HG02943 (cell line): ENCODE measurements around the gene HECTD3.
"Not testable (repeated sequence)": the region's sequence is repeated elsewhere in the genome, so short reads cannot be mapped to it uniquely, and the experiment has no call there.

Experiments
- ATAC-seq: cut with Tn5 transposase; IDR thresholded peaks from one replicate; pipeline ENCODE4 v1.9.1; 2021; ENCODE audit warnings: mild to moderate bottlenecking, low read depth, moderate library complexity; ENCODE audit not compliant: unreplicated experiment

The HECTD3 gene

GRCh38 chr1:44994309-44994898 is 16.7 kb downstream of the HECTD3 start:
- ATAC-seq = no peak

DNA sequence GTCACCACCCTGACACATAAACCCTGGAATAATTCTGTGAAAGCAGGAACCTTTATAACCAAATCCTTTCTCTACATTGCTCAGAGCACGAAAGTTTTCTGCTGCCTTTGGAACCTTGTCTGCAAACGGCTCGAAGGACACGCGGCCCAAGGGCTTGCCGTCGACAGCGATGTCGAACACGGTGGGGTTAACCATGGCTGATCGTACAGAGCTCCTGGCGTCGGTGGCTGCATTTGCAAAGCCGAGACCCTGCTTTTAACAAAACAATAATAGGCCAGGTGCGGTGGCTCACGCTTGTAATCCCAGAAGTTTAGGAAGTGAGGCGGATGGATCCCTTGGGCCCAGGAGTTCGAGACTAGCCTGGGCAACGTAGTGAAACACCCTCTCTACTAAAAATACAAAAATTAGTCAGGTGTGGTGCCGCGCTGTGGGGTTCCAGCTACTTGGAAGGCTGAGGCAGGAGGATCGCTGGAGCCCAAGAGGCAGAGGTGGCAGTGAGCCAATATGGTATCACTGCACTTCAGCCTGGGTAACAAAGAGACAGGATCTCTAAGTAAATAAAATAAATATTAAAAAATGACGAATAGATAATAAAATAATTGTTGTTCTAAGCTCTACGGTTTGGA is 22.5 kb downstream of the HECTD3 start:
- no peak for ATAC-seq

DNA sequence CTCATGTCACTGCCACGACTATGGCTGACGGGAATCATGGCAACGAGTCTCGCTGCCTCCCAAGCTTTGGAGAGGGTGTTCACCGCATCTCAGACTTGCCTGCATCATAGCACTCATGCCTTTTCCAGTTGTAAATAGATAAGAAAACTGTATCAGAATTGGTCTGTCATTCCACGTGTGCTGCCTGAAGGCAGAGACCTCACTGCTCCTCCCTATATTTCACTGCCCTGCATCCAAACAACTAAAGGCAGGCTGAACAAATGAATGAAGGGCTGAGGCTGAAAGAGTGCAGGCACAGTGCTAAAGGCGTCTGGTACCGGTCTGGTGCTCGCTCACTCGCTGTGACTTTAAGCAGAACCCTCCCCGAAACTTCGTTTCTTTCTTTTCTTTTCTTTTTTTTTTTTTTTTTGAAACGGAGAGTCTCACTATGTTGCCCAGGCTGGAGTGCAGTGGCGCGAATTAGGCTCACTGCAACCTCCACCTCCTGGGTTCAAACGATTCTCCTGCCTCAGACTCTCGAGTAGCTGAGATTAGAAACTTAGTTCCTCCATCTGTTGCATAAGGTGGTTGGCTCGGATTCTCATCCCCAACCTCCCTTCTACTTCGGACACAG is 25.3 kb downstream of the HECTD3 start:
- peak; percentile 10 for ATAC-seq

GRCh38 chr1:44977372-44977771 is 33.8 kb downstream of the HECTD3 start:
- not testable (repeated sequence) for ATAC-seq

GRCh38 chr1:44976252-44976651 is 34.9 kb downstream of the HECTD3 start:
- ATAC-seq = no peak

GRCh38 chr1:44973645-44974044 is 37.5 kb downstream of the HECTD3 start:
- ATAC-seq = no peak

- no peak for ATAC-seq
These were observed 40.8 kb downstream of the HECTD3 start for GRCh38 chr1:44970317-44970716.

DNA sequence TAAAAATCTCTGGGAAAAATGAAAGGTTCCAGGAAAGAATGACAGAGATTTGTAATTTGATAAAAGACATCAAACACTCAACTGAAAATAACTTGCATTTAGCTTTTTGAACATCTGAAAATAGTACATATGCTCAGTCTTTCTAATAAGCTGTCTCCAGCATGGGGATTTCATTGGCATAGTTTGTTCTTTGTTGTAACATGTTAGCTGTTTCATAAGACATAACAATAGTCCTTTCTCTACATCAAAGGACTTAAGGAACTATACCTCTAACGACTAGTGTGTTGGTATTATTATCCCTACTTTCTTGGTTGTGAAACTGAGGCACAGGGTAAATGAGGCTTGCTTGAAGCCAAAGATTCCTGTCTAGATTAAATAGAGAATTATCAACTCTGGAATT is 46.7 kb downstream of the HECTD3 start:
- no peak for ATAC-seq

DNA sequence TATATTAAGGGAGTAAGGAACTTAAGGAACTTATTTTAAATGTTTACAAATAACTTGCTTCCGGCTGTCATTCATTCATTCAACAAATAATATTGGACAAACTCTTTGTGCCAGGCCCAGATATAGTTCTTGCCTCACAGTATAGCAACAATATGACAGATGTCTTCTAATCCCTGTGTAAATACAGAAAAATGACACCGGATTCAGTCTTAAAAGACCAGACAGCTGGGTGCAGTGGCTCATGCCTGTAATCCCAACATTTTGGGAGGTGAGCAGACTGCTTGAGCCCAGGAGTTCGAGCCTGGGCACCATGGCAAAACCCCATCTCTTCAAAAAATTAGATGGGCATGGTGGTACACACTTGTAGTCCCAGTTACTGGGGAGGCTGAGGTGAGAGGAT is 48.4 kb downstream of the HECTD3 start:
- ATAC-seq = no peak

DNA sequence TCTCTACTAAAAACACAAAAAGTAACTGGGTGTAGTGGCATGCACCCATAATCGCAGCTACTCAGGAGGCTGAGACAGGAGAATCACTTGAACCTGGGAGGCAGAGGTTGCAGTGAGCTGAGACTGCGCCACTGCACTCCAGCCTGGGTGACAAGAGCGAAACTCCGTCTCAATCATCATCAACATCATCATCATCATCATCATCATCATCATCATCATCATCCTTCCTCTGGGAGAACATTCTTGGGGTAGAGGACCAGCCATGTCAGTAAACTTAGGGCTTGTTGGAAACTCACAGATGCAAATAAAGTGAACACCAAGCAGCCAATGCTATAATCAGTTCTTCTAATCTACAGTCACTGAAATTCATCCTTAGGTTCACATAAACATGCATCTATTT is 49.1 kb downstream of the HECTD3 start:
- ATAC-seq = not testable (repeated sequence)

DNA sequence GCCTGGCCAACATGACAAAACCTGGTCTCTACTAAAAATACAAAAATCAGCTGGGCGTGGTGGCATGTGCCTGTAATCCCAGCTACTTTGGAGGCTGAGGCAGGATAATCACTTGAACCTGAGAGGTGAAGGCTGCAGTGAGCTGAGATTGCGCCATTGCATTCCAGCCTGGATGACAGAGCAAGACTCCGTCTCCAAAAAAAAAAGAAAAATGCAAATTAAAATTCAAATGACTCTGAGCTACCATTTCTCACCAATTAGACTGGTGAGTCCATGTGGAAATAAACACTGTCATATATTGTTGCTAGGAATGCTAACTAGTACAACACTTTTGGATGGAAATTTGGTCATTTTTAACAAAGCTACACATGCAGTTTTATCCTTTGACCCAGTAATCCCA is 53.6 kb downstream of the HECTD3 start:
- ATAC-seq = not testable (repeated sequence)

DNA sequence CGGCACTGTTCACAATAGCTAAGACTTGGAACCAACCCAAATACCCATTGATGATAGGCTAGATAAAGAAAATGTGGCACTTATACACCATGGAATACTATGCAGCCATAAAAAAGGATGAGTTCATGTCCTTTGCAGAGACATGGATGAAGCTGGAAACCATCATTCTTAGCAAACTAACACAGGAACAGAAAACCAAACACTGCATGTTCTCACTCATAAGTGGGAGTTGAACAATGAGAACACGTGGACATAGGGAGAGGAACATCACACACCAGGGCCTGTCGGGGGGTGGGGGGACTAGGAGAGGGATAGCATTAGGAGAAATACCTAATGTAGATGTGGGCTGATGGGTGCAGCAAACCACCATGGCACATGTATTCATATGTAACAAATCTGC is 55.0 kb downstream of the HECTD3 start:
- ATAC-seq = not testable (repeated sequence)
